OCI-LY3 (cell line): ENCODE data around the gene NLN.

Experiments
- H2AFZ ChIP-seq: fragments of 200-600, 300-600 bp; shearing (Covaris generic); 2 replicates; pipeline ENCODE4 v1.6.0; 2014; ENCODE audit warnings: antibody characterized with exemption, low read depth, low read length
- H3K27ac ChIP-seq: fragments of 200-600, 300-600 bp; sonication (generic); 2 replicates; pipeline ENCODE4 v1.5.1; 2014; ENCODE audit warnings: mild to moderate bottlenecking, low read length, moderate library complexity, mixed read lengths
- H3K27me3 ChIP-seq: fragments of 200-600, 300-600 bp; sonication (generic); 2 replicates; pipeline ENCODE4 v1.6.1; 2014; ENCODE audit warnings: low read depth, low read length, mixed read lengths
- H3K36me3 ChIP-seq: fragments of 200-600, 300-600 bp; sonication (generic); replicated peaks from 2 replicates; pipeline ENCODE3; 2014; ENCODE audit warnings: low read depth, low read length, mixed read lengths
- H3K4me1 ChIP-seq: fragments of 300-600, 200-600 bp; sonication (generic); 2 replicates; pipeline ENCODE4 v1.6.1; 2014; ENCODE audit warnings: low read length, mixed read lengths
- H3K4me2 ChIP-seq: fragments of 200-600, 300-600 bp; sonication (generic); 2 replicates; pipeline ENCODE4 v1.6.1; 2014; ENCODE audit warnings: low read length, mixed read lengths
- H3K4me3 ChIP-seq: fragments of 300-600, 200-600 bp; sonication (generic); 2 replicates; pipeline ENCODE4 v1.5.1; 2014; ENCODE audit warnings: antibody characterized with exemption, mild to moderate bottlenecking, low read length, moderate library complexity
- H3K79me2 ChIP-seq: fragments of 300-600, 200-600 bp; shearing (Covaris generic); 2 replicates; pipeline ENCODE4 v1.6.1; 2014; ENCODE audit warnings: mild to moderate bottlenecking, low read length, mixed read lengths
- H3K9ac ChIP-seq: fragments of 300-600, 200-600 bp; shearing (Covaris generic); 2 replicates; pipeline ENCODE4 v1.6.0; 2014; ENCODE audit warnings: mild to moderate bottlenecking, low read length, moderate library complexity
- H3K9me3 ChIP-seq: fragments of 200-600, 300-600 bp; shearing (Covaris generic); 2 replicates; pipeline ENCODE4 v1.6.1; 2014; ENCODE audit warnings: low read length, mixed read lengths; ENCODE audit not compliant: insufficient read depth
- H4K20me1 ChIP-seq: fragments of 200-600, 300-600 bp; sonication (generic); 2 replicates; pipeline ENCODE4 v1.6.1; 2016; ENCODE audit warnings: low read length, mixed read lengths; ENCODE audit not compliant: insufficient read depth
- EZH2phosphoT487 ChIP-seq: fragments of 200-600 bp; shearing (Covaris generic); IDR thresholded peaks from 2 replicates; pipeline ENCODE4 v1.6.1; 2018; ENCODE audit warnings: antibody characterized with exemption, mixed run types, low read depth
- TF ChIP-seq, protein P1 (sequence below): fragments of 200-600, 300-600 bp; sonication (generic); IDR thresholded peaks from 2 replicates; pipeline ENCODE4 v1.5.1; 2014; ENCODE audit warnings: antibody characterized with exemption, low read length, low read depth

NLN gene

DNA sequence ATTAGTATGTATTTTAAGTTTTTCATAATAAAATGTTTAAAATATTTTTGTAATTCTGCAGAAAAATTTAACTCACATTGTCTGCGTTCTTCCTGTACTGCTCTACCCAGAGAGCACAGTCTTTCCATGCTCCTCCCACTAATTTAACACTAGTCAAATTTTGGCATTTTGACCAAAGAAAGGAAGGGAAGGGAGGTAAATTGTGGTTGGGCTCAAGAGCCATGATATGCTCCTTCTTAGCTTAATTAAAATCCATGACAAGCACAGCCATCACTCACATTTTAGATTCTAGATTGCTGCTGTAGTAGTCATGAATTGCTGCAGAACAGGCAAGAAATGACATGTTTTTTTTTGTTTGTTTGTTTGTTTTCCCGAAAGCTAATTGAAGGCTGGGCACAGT lies 98.4 kb downstream of the NLN start:
- no peak overlapping the region for H3K9ac ChIP-seq
- TF ChIP-seq, protein P1, sequence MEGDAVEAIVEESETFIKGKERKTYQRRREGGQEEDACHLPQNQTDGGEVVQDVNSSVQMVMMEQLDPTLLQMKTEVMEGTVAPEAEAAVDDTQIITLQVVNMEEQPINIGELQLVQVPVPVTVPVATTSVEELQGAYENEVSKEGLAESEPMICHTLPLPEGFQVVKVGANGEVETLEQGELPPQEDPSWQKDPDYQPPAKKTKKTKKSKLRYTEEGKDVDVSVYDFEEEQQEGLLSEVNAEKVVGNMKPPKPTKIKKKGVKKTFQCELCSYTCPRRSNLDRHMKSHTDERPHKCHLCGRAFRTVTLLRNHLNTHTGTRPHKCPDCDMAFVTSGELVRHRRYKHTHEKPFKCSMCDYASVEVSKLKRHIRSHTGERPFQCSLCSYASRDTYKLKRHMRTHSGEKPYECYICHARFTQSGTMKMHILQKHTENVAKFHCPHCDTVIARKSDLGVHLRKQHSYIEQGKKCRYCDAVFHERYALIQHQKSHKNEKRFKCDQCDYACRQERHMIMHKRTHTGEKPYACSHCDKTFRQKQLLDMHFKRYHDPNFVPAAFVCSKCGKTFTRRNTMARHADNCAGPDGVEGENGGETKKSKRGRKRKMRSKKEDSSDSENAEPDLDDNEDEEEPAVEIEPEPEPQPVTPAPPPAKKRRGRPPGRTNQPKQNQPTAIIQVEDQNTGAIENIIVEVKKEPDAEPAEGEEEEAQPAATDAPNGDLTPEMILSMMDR: no peak
- no peaks in the 10 kb centered on the region for H3K27me3 ChIP-seq
- peaks cover 50% of the 10 kb centered on the region for H3K4me1 ChIP-seq
- H3K36me3 ChIP-seq: no peaks in the 10 kb centered on the region
- no peaks in the 10 kb centered on the region for H3K79me2 ChIP-seq
- no peak overlapping the region for H2AFZ ChIP-seq
- no peaks in the 10 kb centered on the region for H3K9me3 ChIP-seq
- no peak overlapping the region for H3K4me2 ChIP-seq
- H4K20me1 ChIP-seq: no peaks in the 10 kb centered on the region
- no peak overlapping the region for H3K4me3 ChIP-seq
- no peak overlapping the region for H3K27ac ChIP-seq

DNA sequence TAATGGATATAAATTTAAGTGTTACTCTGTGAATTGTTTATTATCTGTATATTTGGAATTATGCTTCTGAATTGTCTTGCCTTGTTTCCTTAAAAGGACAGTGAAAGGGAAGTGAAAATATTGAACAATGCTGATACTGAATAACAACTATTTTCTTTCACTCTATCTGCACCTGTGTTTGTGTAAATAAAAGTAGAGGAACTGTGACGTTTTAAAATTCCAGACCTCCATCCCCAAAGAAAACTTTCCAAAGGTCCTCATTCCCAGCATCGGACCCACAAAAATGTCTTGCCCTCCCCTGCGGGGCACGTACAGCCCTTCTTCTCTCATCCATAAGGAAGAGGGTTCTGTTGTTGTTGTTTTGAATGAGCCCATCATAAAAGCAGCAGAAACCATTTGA lies 100.0 kb downstream of the NLN start:
- H4K20me1 ChIP-seq: no peaks in the 10 kb centered on the region
- peaks cover 66% of the 10 kb centered on the region for H3K4me1 ChIP-seq
- H3K4me3 ChIP-seq: no peak overlapping the region
- H3K79me2 ChIP-seq: no peaks in the 10 kb centered on the region
- no peak overlapping the region for H3K27ac ChIP-seq
- H2AFZ ChIP-seq: no peak overlapping the region
- TF ChIP-seq EZH2phosphoT487: no peak
- TF ChIP-seq, protein P1: no peak
- no peaks in the 10 kb centered on the region for H3K36me3 ChIP-seq
- no peaks in the 10 kb centered on the region for H3K9me3 ChIP-seq
- H3K4me2 ChIP-seq: no peak overlapping the region
- H3K27me3 ChIP-seq: no peaks in the 10 kb centered on the region
- no peak overlapping the region for H3K9ac ChIP-seq

DNA sequence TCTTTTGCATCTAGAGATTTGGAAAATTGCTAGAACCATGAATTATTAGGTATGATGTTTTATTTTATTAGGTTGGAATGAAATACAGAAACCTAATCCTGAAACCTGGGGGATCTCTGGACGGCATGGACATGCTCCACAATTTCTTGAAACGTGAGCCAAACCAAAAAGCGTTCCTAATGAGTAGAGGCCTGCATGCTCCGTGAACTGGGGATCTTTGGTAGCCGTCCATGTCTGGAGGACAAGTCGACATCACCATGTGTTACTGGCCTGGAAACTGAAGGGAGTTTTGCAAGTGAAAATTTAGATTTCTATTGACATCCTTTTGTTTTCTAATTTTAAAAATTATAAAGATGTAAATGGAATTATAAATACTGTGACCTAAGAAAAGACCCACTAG lies 100.7 kb downstream of the NLN start:
- TF ChIP-seq EZH2phosphoT487: no peak
- TF ChIP-seq, protein P1: no peak
- no peak overlapping the region for H3K4me2 ChIP-seq
- H3K27me3 ChIP-seq: no peaks in the 10 kb centered on the region
- H3K79me2 ChIP-seq: no peaks in the 10 kb centered on the region
- no peak overlapping the region for H3K27ac ChIP-seq
- peaks cover 71% of the 10 kb centered on the region for H3K4me1 ChIP-seq
- no peaks in the 10 kb centered on the region for H3K9me3 ChIP-seq
- H3K36me3 ChIP-seq: no peaks in the 10 kb centered on the region
- no peak overlapping the region for H3K9ac ChIP-seq
- no peak overlapping the region for H2AFZ ChIP-seq
- H3K4me3 ChIP-seq: no peak overlapping the region
- H4K20me1 ChIP-seq: no peaks in the 10 kb centered on the region

- H4K20me1 ChIP-seq: no peaks in the 10 kb centered on the region
- H3K36me3 ChIP-seq: no peaks in the 10 kb centered on the region
- no peak overlapping the region for H3K4me3 ChIP-seq
Observed at GRCh38 chr5:65823204-65823603, 101.2 kb downstream of the NLN start.

More at GRCh38 chr5:65823204-65823603, 101.2 kb downstream of the NLN start:
- no peak overlapping the region for H3K9ac ChIP-seq
- TF ChIP-seq, protein P1: no peak
- no peak for TF ChIP-seq EZH2phosphoT487
- H2AFZ ChIP-seq: peak overlapping the region; percentile 31; the same call in 1 of the 2 replicates
- H3K27ac ChIP-seq: peak overlapping the region; percentile 99; the same call in 1 of the 2 replicates
- H3K79me2 ChIP-seq: no peaks in the 10 kb centered on the region
- H3K4me1 ChIP-seq: peaks cover 71% of the 10 kb centered on the region
- H3K27me3 ChIP-seq: no peaks in the 10 kb centered on the region
- peak overlapping the region; percentile 78; the same call in 1 of the 2 replicates for H3K4me2 ChIP-seq
- H3K9me3 ChIP-seq: no peaks in the 10 kb centered on the region
